Kidney capillary endothelial cell (primary cell): ENCODE results near the gene CRX.
"Not testable (repeated sequence)": the region's sequence is repeated elsewhere in the genome, so short reads cannot be mapped to it uniquely, and the experiment has no call there.

Experiments used
- DNase-seq: peaks from one replicate; pipeline ENCODE4 v3.0.0-alpha.2; 2018; ENCODE audit warnings: low spot score

CRX gene

GRCh38 chr19:47803671-47804070 is 18.1 kb upstream of the CRX start:
- DNase-seq = not testable (repeated sequence)

- not testable (repeated sequence) for DNase-seq
Observed at GRCh38 chr19:47804451-47804850, 17.3 kb upstream of the CRX start, which contains the start of gene TPRX1. TSS of gene TPRX1 (minus strand) at chr19:47804551. CDS start at chr19:47804539, 12 bp downstream.

GRCh38 chr19:47805313-47805712 is 16.4 kb upstream of the CRX start:
- no peak for DNase-seq

DNA sequence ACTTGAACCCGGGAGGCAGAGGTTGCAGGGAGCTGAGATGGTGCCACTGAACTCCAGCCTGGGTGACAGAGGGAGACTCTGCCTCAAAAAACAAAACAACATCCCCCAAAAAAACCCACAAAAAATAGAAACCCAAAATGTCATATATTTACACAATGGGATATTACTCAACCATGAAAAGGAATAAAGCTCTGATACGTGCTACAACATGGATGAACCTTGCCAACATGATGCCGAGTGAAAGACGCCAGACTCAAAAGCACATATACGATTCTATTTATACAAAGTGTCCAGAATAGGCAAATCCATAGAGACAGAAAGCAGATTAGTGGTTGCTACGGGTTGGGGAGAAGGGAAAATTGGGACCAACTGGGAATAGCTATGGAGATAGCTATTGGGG is 15.3 kb upstream of the CRX start:
- DNase-seq = no peak

- peak; percentile 36 for DNase-seq
Observed at GRCh38 chr19:47813304-47813994, 8.3 kb upstream of the CRX start.

DNA sequence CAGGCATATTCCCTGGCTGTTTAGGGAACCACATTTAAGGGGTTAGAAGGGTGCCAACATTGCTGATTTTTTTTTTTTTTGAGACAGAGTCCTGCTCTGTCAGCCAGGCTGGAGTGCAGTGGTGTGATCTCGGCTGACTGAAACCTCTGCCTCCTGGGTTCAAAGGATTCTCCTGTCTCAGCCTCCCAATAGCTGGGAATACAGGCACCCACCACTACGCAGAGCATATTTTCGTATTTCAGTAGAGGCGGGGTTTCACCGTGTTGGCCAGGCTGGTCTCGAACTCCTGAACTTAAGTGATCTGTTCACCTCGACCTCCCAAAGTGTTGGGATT is 7.8 kb upstream of the CRX start:
- no peak for DNase-seq

DNA sequence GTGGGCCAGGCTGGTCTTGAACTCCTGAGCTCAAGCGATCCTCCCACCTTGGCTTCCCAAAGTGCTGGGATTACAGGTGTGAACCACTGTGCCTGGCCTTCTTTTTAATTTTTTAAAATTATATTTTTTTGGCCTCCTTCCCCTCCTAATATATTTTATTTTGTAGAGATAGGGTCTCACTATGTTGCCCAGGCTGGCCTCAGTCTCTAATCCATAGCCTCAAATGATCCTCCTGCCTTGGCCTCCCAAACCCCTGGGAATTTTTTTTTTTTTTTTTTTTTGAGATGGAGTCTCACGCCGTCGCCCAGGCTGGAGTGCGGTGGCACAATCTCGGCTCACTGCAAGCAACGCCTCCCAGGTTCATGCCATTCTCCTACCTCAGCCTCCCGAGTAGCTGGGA is 5.5 kb upstream of the CRX start:
- not testable (repeated sequence) for DNase-seq

DNA sequence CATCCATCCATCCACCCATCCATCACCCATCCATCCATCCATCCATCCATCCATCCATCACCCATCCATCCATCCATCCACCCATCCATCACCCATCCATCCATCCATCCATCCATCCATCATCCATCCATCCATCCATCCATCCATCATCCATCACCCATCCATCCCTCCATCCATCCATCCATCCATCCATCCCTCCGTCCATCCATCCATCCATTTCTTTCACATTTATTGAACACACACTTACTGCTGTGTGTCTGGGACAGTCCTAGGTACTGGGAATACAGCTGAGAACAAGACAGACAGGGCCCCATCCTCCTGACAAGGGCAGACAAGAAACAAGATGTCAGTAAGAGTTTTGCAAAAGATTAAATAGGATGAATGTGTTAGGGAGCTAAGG is 3.5 kb upstream of the CRX start:
- not testable (repeated sequence) for DNase-seq

GRCh38 chr19:47819858-47820257 is 1.9 kb upstream of the CRX start:
- DNase-seq = no peak

GRCh38 chr19:47820410-47820809 is 1.3 kb upstream of the CRX start:
- DNase-seq = no peak

DNA sequence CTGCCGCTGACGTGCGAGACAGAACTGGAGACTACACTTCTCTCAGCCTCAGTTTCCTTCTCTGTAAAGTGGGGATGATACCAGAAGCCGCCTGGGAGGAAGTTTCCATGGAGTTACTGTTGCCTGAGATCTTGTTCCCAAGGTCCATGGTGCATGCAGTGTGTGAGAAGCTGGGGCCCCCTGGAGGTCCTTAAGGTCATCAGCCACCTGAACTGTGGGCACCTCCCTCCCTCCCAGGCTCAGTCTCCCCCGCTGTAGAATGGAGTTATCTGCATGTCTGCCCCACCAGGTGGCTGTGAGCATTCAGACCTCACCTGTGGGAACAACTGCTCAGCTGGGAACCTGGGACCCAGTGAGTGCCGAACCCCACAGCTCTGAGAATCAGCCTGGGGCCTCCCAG is 2.7 kb downstream of the CRX start:
- DNase-seq = no peak

DNA sequence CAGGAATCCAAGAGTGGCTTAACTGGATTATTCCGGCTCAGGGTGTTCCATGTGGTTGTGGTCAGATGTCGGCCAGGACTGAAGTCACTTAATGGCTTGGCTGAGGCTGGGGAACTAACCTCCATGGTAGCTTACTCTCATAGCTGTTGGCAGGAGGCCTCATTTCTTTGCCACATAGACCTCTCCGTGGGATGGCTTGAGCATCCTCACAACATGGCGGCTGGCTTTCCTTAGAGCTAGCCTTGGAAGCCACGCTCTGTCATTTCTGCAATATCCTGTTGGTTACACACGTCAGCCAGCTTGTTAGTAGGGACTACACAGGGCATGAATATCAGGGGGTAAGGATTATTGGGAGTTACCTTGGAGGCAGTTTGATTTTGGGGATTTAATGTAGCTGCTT is 5.1 kb downstream of the CRX start:
- DNase-seq = no peak

GRCh38 chr19:47832723-47833122 is 11.0 kb downstream of the CRX start:
- DNase-seq = no peak

DNA sequence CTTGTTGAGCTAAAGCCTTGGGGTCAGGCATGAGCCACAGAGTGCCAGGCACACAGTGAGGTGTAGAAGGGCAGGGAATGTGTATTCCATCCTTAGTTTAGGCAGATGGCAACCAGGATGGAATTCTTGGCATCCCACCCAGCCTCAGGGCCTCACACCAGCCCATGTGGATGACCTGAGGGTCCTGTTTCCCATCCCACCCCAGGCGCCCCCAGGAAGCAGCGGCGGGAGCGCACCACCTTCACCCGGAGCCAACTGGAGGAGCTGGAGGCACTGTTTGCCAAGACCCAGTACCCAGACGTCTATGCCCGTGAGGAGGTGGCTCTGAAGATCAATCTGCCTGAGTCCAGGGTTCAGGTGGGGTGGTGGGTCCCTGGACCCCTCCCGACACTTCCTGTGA is 14.3 kb downstream of the CRX start:
- no peak for DNase-seq

DNA sequence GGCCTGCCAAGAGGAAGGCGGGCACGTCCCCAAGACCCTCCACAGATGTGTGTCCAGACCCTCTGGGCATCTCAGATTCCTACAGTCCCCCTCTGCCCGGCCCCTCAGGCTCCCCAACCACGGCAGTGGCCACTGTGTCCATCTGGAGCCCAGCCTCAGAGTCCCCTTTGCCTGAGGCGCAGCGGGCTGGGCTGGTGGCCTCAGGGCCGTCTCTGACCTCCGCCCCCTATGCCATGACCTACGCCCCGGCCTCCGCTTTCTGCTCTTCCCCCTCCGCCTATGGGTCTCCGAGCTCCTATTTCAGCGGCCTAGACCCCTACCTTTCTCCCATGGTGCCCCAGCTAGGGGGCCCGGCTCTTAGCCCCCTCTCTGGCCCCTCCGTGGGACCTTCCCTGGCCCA is 17.7 kb downstream of the CRX start:
- no peak for DNase-seq

DNA sequence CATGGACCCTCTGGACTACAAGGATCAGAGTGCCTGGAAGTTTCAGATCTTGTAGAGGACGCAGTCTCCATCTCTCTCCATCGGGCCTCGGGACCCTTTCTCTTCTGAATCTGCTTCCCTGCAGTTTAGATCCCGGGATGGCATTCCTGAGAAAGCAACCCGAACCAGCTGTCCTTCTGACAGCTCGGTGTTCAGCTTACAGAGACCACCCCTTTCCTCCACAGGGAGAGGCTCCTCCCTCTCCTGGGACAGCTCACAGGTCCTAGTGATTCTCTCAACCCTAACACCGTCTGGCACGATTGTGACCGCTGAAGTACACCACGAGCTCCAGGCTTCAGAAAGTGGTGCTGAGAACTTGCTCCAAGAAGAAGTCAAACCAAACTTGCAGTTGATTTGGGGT is 18.2 kb downstream of the CRX start:
- DNase-seq = no peak

- DNase-seq = no peak
Observed at GRCh38 chr19:47842941-47843340, 21.2 kb downstream of the CRX start.

- DNase-seq = no peak
Observed at GRCh38 chr19:47848425-47848822, 26.7 kb downstream of the CRX start.

DNA sequence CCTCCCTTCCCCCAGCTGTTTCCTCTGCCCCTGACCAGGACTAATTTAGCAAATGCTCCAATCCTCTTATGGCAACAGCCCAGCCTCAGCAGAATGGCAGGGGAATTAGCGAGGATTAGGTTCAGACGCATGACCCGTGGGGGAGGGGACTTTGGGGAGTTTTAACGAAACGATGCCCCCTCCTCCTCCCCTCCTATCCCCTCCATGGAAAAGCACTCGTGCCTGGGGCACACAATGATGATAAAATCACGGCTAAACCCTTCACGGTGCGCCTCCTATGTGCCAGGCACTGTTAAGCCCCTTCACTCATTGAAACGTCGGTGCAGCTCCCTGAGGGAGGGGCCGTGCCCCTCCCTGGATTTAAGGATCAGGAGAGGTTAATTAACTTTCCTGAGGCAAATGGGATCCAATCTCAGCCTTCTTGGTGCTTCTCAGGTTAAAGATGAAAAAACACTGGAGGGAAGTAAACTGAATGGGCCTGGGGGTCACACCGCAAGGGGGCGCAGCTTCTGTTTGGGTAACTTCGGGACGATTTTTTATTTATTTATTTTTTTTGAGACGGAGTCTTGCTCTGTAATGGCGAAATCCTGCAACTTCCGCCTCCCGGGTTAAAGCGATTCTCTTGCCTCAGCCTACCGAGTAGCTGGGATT is 27.2 kb downstream of the CRX start:
- no peak for DNase-seq

- DNase-seq = no peak
Observed at GRCh38 chr19:47853003-47853402, 31.3 kb downstream of the CRX start.

- no peak for DNase-seq
Observed at GRCh38 chr19:47854459-47854858, 32.7 kb downstream of the CRX start.

DNA sequence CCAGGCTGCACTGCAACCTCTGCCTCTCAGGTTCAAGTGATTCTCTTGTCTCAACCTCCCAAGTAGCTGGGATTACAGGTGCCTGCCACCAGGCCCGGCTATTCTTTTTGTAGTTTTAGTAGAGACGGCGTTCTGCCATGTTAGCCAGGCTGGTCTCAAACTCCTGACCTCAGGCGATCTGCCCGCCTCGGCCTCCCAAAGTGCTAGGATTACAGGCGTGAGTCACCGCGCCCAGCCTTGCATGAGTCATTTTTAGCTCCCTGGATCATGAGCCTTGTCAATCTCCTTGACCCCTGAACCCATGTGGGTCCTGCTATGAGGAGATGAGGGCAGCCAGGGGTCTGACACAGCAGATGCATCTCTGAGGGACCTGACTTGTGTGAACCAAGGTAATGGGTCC is 36.5 kb downstream of the CRX start:
- DNase-seq = not testable (repeated sequence)

DNA sequence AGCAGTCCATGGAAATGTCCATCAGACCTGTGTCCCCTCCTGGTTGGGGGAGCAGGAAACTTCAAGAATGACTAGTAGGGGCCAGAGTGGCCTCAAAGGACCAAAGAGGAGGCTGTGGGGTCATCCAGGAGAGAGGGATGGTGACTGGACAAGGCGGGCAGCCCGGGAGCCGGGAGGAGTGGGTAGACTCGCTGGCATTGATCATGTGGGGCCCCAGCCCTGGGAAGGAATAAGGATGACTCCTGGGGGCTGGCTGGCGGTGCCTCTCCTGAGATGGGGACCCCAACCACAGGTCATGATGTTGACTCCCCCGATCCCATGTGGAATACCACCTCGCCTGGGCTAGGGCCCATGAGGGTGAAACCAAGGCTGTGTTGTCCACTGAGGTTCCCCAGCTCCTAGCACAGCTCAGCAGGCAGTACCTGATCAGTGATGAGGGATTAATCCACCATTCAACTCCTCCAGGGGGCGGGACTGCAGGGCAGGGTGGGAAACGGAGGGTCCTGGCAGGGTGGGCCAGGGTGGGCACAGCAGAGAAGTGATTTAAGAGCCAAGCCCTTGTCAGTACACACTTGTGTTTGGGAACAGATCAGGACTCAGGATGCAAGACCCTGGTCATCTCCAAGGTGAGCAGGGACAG is 37.0 kb downstream of the CRX start, which contains the start of gene TPRX2:
TSS of gene TPRX2 (plus strand) at position 590 of the 640 bp plus-strand sequence. CDS start at position 602, 12 bp downstream.
- DNase-seq = not testable (repeated sequence)
